K562 (cell line): ENCODE measurements around the gene HAP1. TPM values are rescaled to one million over a fixed set of nuclear protein-coding genes. Genes with fewer than 3 reads are reported as not detected.

ENCODE experiments used
- ATAC-seq: fragments of 200-7000 bp; cut with Tn5 transposase; 3 replicates; pipeline ENCODE4 v1.9.1; 2020; ENCODE audit warnings: moderate library complexity
- BruUV-seq: library from RNA; stranded (reverse); fragments of 400-500 nt; replicated peaks from 2 replicates; lab custom pipeline; 2021; lab: Mats Ljungman, UMichigan
- CTCF ChIA-PET: fragments of 300-600 bp; formaldehyde crosslinking; extraction: SDS; loops from one replicate; lab custom pipeline; 2021; ENCODE audit warnings: low intra/inter-chr PET ratio; lab: Yijun Ruan, JAX
- POLR2A ChIA-PET: fragments of 300-600, 350-650 bp; sonication (Branson Sonifier 250); formaldehyde crosslinking; extraction: SDS; loops from one replicate; lab custom pipeline; 2021; ENCODE audit warnings: antibody characterized with exemption, inconsistent platforms; lab: Yijun Ruan, JAX
- DNase-seq, 4 experiments: peaks; one replicate each; pipeline versions ENCODE4 v3.0.0 to v3.0.0-alpha.2; 2011 to 2018; ENCODE audit warnings: low spot score in 3 of 4, mixed read lengths in 3 of 4; ENCODE audit errors: extremely low read depth in 1 of 4
- FAIRE-seq: peaks from 2 replicates; lab custom pipeline; 2011; peaks lifted over from hg19 to GRCh38; lab: Jason Lieb, UNC
- H2AFZ ChIP-seq: 2 replicates; pipeline ENCODE4 v1.6.0; 2011; ENCODE audit warnings: low read depth, low read length, control low read depth, inconsistent platforms
- H3K27ac ChIP-seq: fragments of 200-600 bp; 3 replicates; pipeline ENCODE4 v1.8.0; 2011; ENCODE audit warnings: low read depth, mild to moderate bottlenecking, control low read depth, inconsistent platforms, low read length, moderate library complexity, mixed read lengths; ENCODE audit errors: extremely low read depth
- H3K27me3 ChIP-seq, 2 experiments: fragments of 300-600 bp in 1 of 2; 2 replicates in 1 of 2; 3 replicates in 1 of 2; pipeline versions ENCODE4 v1.6.0 to v1.8.0; 2011; ENCODE audit warnings: inconsistent platforms in 2 of 2, low read length in 2 of 2, mild to moderate bottlenecking in 1 of 2, mixed read lengths in 1 of 2, moderate library complexity in 1 of 2; ENCODE audit not compliant: control insufficient read depth in 2 of 2, insufficient read depth in 2 of 2
- H3K36me3 ChIP-seq: fragments of 300-600 bp; 3 replicates; pipeline ENCODE4 v1.8.0; 2011; ENCODE audit warnings: mild to moderate bottlenecking, low read length, inconsistent platforms; ENCODE audit not compliant: control insufficient read depth, insufficient read depth
- H3K4me1 ChIP-seq, 2 experiments: fragments of 200-600 bp in 1 of 2; replicated peaks in 1 of 2; 2 replicates in 1 of 2; 3 replicates in 1 of 2; pipeline versions ENCODE4 v1.5.1 to v1.8.0; 2011; ENCODE audit warnings: inconsistent platforms in 2 of 2, low read length in 2 of 2, mild to moderate bottlenecking in 1 of 2, mixed read lengths in 1 of 2, moderate library complexity in 1 of 2; ENCODE audit not compliant: control insufficient read depth in 2 of 2, insufficient read depth in 2 of 2
- H3K4me2 ChIP-seq: 2 replicates; pipeline ENCODE4 v1.6.1; 2011; ENCODE audit warnings: low read length, control low read depth, inconsistent platforms, mixed read lengths; ENCODE audit not compliant: insufficient read depth
- H3K4me3 ChIP-seq: fragments of 200-600 bp; sonication (generic), shearing (Covaris generic); 2 replicates; pipeline ENCODE4 v1.5.1; 2016; ENCODE audit warnings: control low read depth, inconsistent platforms
- H3K79me2 ChIP-seq: fragments of 200-600 bp; 3 replicates; pipeline ENCODE4 v1.8.0; 2011; ENCODE audit warnings: low read length, inconsistent platforms; ENCODE audit not compliant: control insufficient read depth, insufficient read depth
- H3K9ac ChIP-seq, 2 experiments: 2 replicates each; pipeline versions ENCODE4 v1.6.0 to v1.6.1; 2011; ENCODE audit warnings: low read depth in 2 of 2, low read length in 2 of 2, control low read depth in 1 of 2, inconsistent platforms in 1 of 2, mild to moderate bottlenecking in 1 of 2, mixed read lengths in 1 of 2; ENCODE audit not compliant: insufficient read depth in 1 of 2
- H3K9me1 ChIP-seq: one replicate; pipeline ENCODE4 v1.6.0; 2011; ENCODE audit warnings: inconsistent platforms, mild to moderate bottlenecking, low read length, moderate library complexity; ENCODE audit not compliant: control insufficient read depth, insufficient read depth
- H3K9me3 ChIP-seq: replicated peaks from 2 replicates; pipeline ENCODE4 v1.5.1; 2011; ENCODE audit warnings: low read depth, low read length, inconsistent platforms; ENCODE audit not compliant: control insufficient read depth, insufficient read depth
- H4K20me1 ChIP-seq: replicated peaks from 2 replicates; pipeline ENCODE4 v1.6.1; 2011; ENCODE audit warnings: low read length, inconsistent platforms, mixed read lengths; ENCODE audit not compliant: control insufficient read depth, insufficient read depth
- BDP1 ChIP-seq: IDR thresholded peaks from 3 replicates; pipeline ENCODE4 v1.6.1; 2011; ENCODE audit not compliant: insufficient read length, insufficient read depth
- BRCA1 ChIP-seq, 2 experiments: fragments of 450-650 bp in 1 of 2; sonication (generic) in 1 of 2; formaldehyde crosslinking in 1 of 2; IDR thresholded peaks; 2 replicates each; pipeline versions ENCODE4 v1.5.0 to v1.6.1; 2017 to 2020; ENCODE audit warnings: mild to moderate bottlenecking in 1 of 2, missing genetic modification reagents in 1 of 2
- CBX5 ChIP-seq: IDR thresholded peaks from 2 replicates; pipeline ENCODE4 v1.6.1; 2014; ENCODE audit warnings: low read depth, borderline replicate concordance
- CHAMP1 ChIP-seq: fragments of 450-650 bp; IDR thresholded peaks from 2 replicates; pipeline ENCODE4 v1.6.1; 2016; ENCODE audit warnings: mild to moderate bottlenecking
- DPF2 ChIP-seq: fragments of 450-650 bp; IDR thresholded peaks from 2 replicates; pipeline ENCODE4 v1.6.1; 2016
- ELF4 ChIP-seq: fragments of 450-650 bp; formaldehyde crosslinking; IDR thresholded peaks from 2 replicates; pipeline ENCODE4 v1.4.0; 2022; ENCODE audit warnings: missing genetic modification characterization
- ERF ChIP-seq: fragments of 450-650 bp; formaldehyde crosslinking; IDR thresholded peaks from 2 replicates; pipeline ENCODE4 v1.4.0; 2020; ENCODE audit warnings: mild to moderate bottlenecking, mixed read lengths
- EZH2 ChIP-seq: IDR thresholded peaks from 2 replicates; pipeline ENCODE4 v1.6.1; 2012; ENCODE audit warnings: low read depth, mild to moderate bottlenecking, inconsistent platforms, low read length, borderline replicate concordance
- NCOA1 ChIP-seq: fragments of 450-650 bp; IDR thresholded peaks from 2 replicates; pipeline ENCODE4 v1.6.1; 2016; ENCODE audit warnings: low read depth
- PCBP1 ChIP-seq: fragments of 200-400 bp; formaldehyde crosslinking; IDR thresholded peaks from 2 replicates; pipeline ENCODE4 v1.6.1; 2018; ENCODE audit warnings: mild to moderate bottlenecking, low read depth, low read length; ENCODE audit not compliant: poor library complexity, severe bottlenecking
- SIRT6 ChIP-seq: IDR thresholded peaks from one replicate; pipeline ENCODE4 v1.6.1; 2012; ENCODE audit warnings: low read depth, mild to moderate bottlenecking, control low read depth, inconsistent platforms, low read length, moderate library complexity
- SP1 ChIP-seq: sonication (generic); formaldehyde crosslinking; IDR thresholded peaks from 2 replicates; pipeline ENCODE4 v1.8.1; 2022; ENCODE audit warnings: mild to moderate bottlenecking, missing genetic modification reagents
- ZKSCAN1 ChIP-seq: fragments of 150-350 bp; IDR thresholded peaks from 2 replicates; pipeline ENCODE4 v1.6.1; 2016; ENCODE audit warnings: low read depth, low read length
- ZSCAN29 ChIP-seq: fragments of 450-650 bp; IDR thresholded peaks from 2 replicates; pipeline ENCODE4 v1.6.1; 2017
- WGBS: fragments of 100-300 bp; shearing (Covaris generic); methylation state at CpG from one replicate; pipeline ENCODE4 v1.1.6; 2016; ENCODE audit warnings: low coverage, mixed read lengths; ENCODE audit not compliant: insufficient coverage; ENCODE audit errors: missing lambda C conversion rate; 5-methylcytosine and 5-hydroxymethylcytosine counted together
- in situ Hi-C: fragments of 300-500 bp; cut with MboI; formaldehyde crosslinking; loops from 4 replicates; pipeline ENCODE4 v1.15.0; 2018; ENCODE audit warnings: inconsistent platforms, mixed read lengths
- intact Hi-C: fragments of 100-400 bp; cut with micrococcal nuclease; formaldehyde crosslinking; loops from 2 replicates; pipeline ENCODE4 v1.14.2; 2022
- polyA plus RNA-seq, 8 experiments: library from polyadenylated mRNA; depleted of rRNA in 4 of 8; stranded (reverse) in 5 of 8; unstranded in 3 of 8; fragments of >200 nt; fragmentation: Nextera tagmentation in 2 of 8; fragmentation: Illumina TruSeq in 1 of 8; extraction: Ambion mirVana in 2 of 8; extraction: Trizol in 1 of 8; gene quantifications; 2 replicates each; pipeline versions ENCODE4 v1.2.1 to v1.2.3, GENCODE V29; 2011 to 2014; ENCODE audit warnings: inconsistent platforms in 1 of 8, missing spikeins in 1 of 8
- total RNA-seq, 7 experiments: library from RNA; depleted of rRNA in 6 of 7; stranded (reverse); fragments of >200 nt in 6 of 7; fragmentation: Illumina TruSeq in 2 of 7; extraction: Trizol in 2 of 7; gene quantifications; 2 replicates each; pipeline versions ENCODE4 v1.2.1 to v1.2.3, GENCODE V29; 2011 to 2021; ENCODE audit warnings: low replicate concordance in 1 of 7
- TF ChIP-seq, protein P1 (sequence below): fragments of 250-450 bp; sonication (Bioruptor Pico); IDR thresholded peaks from 2 replicates; pipeline ENCODE4 v1.5.0; 2021; ENCODE audit warnings: mild to moderate bottlenecking, moderate library complexity

The HAP1 gene
- total and polyA plus RNA-seq, 9 of the 15 experiments (the other 6 are each of a cell fraction or from before 2014, with no cell fraction given): under 0.01 to 0.09 (median 0.04) TPM; not detected in 6

- Histone ChIP-seq H3K79me2 (no peaks in the 10 kb centered on the region), H3K36me3 (no peaks in the 10 kb centered on the region), H4K20me1 (no peaks in the 10 kb centered on the region), H3K4me3 (no peak overlapping the region), H3K27ac (no peak overlapping the region), H3K27me3 (peaks cover 27 to 47% of the 10 kb centered on the region in 2 experiments), H3K9me3 (no peaks in the 10 kb centered on the region), H3K9ac (no peak overlapping the region), H3K4me2 (no peak overlapping the region), H3K9me1 (no peaks in the 10 kb centered on the region), H3K4me1 (peaks cover 3 to 28% of the 10 kb centered on the region in 2 experiments; a peak in 3 of 5 replicates), H2AFZ (no peak overlapping the region)
- ChIA-PET CTCF (no interaction called here), POLR2A (interaction anchor here (0.6 to 2.3 kb wide), 3 partner anchors 42 to 76 kb away, joined by 3 to 21 read pairs (median 3); partner anchors contain the start of gene EIF1)
- BruUV-seq: no TSS peak
- no peak for ATAC-seq
- 9% methylated on average over 2 of the region's 3 CpGs for WGBS
- TF ChIP-seq CBX5 (no peak), BDP1 (no peak), DPF2 (no peak), EZH2 (no peak), SIRT6 (no peak), ELF4 (no peak), PCBP1 (no peak), ERF (CRISPR knock-in tag) (no peak), ZKSCAN1 (no peak), ZSCAN29 (no peak), SP1 (CRISPR knock-in tag) (no peak), BRCA1 (IDR thresholded peaks at IDR 0.05) (no peak), BRCA1 (CRISPR knock-in tag; IDR thresholded peaks at IDR 0.05) (no peak), NCOA1 (no peak), CHAMP1 (no peak)
- TF ChIP-seq, protein P1, sequence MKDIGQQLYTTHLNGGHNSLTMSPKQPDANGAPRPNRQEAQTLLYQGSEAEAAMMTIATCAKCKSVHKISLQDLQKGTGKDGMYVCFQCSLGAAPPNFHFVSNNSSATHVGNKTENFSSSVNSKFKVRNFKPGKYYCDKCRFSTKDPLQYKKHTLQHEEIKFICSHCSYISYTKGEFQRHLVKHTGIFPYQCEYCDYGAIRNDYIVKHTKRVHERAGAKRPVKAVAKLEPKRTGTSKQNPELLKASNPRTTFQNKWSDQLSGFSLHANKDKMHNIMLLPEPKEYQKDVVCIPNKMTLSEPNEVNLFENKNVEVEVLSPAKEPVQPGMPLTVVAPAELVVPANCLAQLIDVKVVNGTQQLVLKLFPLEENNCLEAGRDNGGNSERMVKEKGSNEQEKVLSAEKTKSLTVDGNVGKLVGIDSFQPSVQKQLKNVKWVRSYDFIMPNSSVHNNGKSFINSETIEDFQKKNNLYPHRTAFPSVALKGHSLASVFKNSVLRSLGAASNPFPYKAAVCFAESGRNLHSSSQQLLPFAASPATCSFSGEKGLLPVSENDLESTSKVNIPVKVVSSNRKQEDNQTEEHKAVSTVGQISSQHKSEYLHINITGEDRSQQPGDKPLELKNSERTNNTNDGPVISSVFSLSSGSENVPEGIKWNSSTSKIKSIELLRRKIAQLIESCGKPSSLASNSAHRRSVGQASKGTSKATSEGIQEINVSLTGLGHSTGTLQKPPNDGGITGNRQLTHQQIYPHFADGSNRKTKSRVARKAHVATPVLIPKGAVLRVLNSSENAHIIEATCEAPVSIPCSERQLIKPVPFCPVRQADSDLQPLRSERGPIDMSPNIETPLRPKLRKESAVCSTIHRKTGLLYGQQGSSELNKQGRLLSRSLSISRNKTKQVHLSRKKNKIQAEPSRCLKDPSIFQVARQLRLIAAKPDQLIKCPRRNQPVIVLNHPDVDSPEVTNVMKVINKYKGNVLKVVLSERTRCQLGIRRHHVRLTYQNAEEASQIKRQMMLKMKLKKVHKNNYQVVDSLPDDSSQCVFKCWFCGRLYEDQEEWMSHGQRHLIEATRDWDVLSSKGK: no peak
- FAIRE-seq: no peak
- intact Hi-C loops: no loop called here
- DNase-seq: no peak
- in situ Hi-C loops: loop anchor here (25.0 kb wide), 1 partner anchor 380 kb away; the partner anchor contains the start of genes DHX58, HSPB9 and KAT2A
Measured at GRCh38 chr17:41731836-41732235, 2.6 kb downstream of the HAP1 start.
